ENCODE data around the gene SUPV3L1. TPM values are rescaled to one million over a fixed set of nuclear protein-coding genes. Genes with fewer than 3 reads are reported as not detected.
"Not testable (repeated sequence)": the region's sequence is repeated elsewhere in the genome, so short reads cannot be mapped to it uniquely, and the experiment has no call there.

The SUPV3L1 gene
- total RNA-seq (2014; rRNA removed; shearing (Covaris generic); ENCODE audit: low replicate concordance) = 37.6 and 42.0 TPM in 2 replicates

GRCh38 chr10:69179743-69180524 lies at the start of gene SUPV3L1:
SUPV3L1 (plus strand) TSS chr10:69180234; CDS start chr10:69180292, 58 bp downstream.
- Histone ChIP-seq H3K79me2 (ENCODE audit: low read length) (peaks cover 56% of the 10 kb centered on the region), H3K4me1 (ENCODE audit: low read length) (peaks cover 40% of the 10 kb centered on the region), H3K36me3 (ENCODE audit: insufficient read depth, low read length) (0 out of 2 replicates have a peak, but pooled peaks cover 4% of the 10 kb centered on the region), H4K20me1 (ENCODE audit: insufficient read depth, low read depth, low read length) (no peaks in the 10 kb centered on the region), H3K27me3 (ENCODE audit: low read length) (no peaks in the 10 kb centered on the region), H3K9me2 (replicated peaks; ENCODE audit: insufficient read depth, low read length) (no peaks in the 10 kb centered on the region), H3K9ac (ENCODE audit: low read length) (peak within 1 kb of the TSS; percentile 94), H3K27ac (ENCODE audit: low read length) (peak within 1 kb of the TSS; percentile 68), H3K9me3 (ENCODE audit: low read length) (no peaks in the 10 kb centered on the region), H3K4me3 (ENCODE audit: low read length) (peak within 1 kb of the TSS; percentile 92), H2AFZ (ENCODE audit: low read length) (peak within 1 kb of the TSS; percentile 66; the same call in 1 of the 2 replicates), H3K4me2 (ENCODE audit: low read depth, low read length, poor library complexity, severe bottlenecking) (peak within 1 kb of the TSS; percentile 90)
- DNase-seq = peak; percentile 97

DNA sequence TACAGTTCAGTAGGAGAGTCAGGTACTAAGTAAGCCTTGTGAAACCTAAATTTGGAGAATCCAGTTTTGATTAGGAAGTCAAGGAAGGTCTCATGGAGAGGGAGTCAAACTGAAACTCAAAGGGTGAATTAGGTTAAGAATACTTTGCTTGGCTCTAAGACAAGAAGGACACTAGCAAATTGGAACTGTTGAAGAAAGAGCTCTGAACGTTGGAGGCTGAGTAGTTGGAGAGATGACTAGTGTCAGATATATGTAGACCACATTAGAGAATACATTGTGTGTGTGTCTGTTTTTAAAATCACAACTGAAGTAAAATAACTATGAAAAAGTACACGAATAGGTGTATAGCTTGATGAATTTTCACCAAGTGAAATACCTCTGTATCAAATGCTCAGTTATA lies 49.8 kb upstream of the SUPV3L1 start:
- DNase-seq = no peak
- H3K4me2 ChIP-seq (ENCODE audit: low read depth, low read length, poor library complexity, severe bottlenecking) = no peak overlapping the region
- no peaks in the 10 kb centered on the region; the same call in 1 of the 2 replicates for H4K20me1 ChIP-seq (ENCODE audit: insufficient read depth, low read depth, low read length)
- H3K27me3 ChIP-seq (ENCODE audit: low read length) = no peaks in the 10 kb centered on the region
- H3K9ac ChIP-seq (ENCODE audit: low read length) = no peak overlapping the region
- H3K36me3 ChIP-seq (ENCODE audit: insufficient read depth, low read length) = peaks cover 15% of the 10 kb centered on the region; the same call in 1 of the 2 replicates
- no peaks in the 10 kb centered on the region for H3K9me3 ChIP-seq (ENCODE audit: low read length)
- H2AFZ ChIP-seq (ENCODE audit: low read length) = no peak overlapping the region
- no peaks in the 10 kb centered on the region for H3K9me2 ChIP-seq (replicated peaks; ENCODE audit: insufficient read depth, low read length)
- peaks cover 97% of the 10 kb centered on the region for H3K79me2 ChIP-seq (ENCODE audit: low read length)
- peaks cover 17% of the 10 kb centered on the region for H3K4me1 ChIP-seq (ENCODE audit: low read length)
- no peak overlapping the region for H3K27ac ChIP-seq (ENCODE audit: low read length)
- H3K4me3 ChIP-seq (ENCODE audit: low read length) = no peak overlapping the region

- no peak overlapping the region for H3K9ac ChIP-seq (ENCODE audit: low read length)
- no peak overlapping the region for H2AFZ ChIP-seq (ENCODE audit: low read length)
- H3K9me2 ChIP-seq (replicated peaks; ENCODE audit: insufficient read depth, low read length) = no peaks in the 10 kb centered on the region
- H3K9me3 ChIP-seq (ENCODE audit: low read length) = no peaks in the 10 kb centered on the region
- H4K20me1 ChIP-seq (ENCODE audit: insufficient read depth, low read depth, low read length) = no peaks in the 10 kb centered on the region
- H3K4me3 ChIP-seq (ENCODE audit: low read length) = no peak overlapping the region
- H3K4me1 ChIP-seq (ENCODE audit: low read length) = no peaks in the 10 kb centered on the region
- peaks cover 5% of the 10 kb centered on the region; the same call in 1 of the 2 replicates for H3K36me3 ChIP-seq (ENCODE audit: insufficient read depth, low read length)
- no peak overlapping the region for H3K4me2 ChIP-seq (ENCODE audit: low read depth, low read length, poor library complexity, severe bottlenecking)
- H3K79me2 ChIP-seq (ENCODE audit: low read length) = peaks cover 86% of the 10 kb centered on the region
- H3K27me3 ChIP-seq (ENCODE audit: low read length) = no peaks in the 10 kb centered on the region
- H3K27ac ChIP-seq (ENCODE audit: low read length) = no peak overlapping the region
- DNase-seq = no peak
These were observed 40.1 kb upstream of the SUPV3L1 start for GRCh38 chr10:69139961-69140360.

- no peak for DNase-seq
- H3K9me2 ChIP-seq (replicated peaks; ENCODE audit: insufficient read depth, low read length) = no peaks in the 10 kb centered on the region
- H3K27me3 ChIP-seq (ENCODE audit: low read length) = no peaks in the 10 kb centered on the region
- no peaks in the 10 kb centered on the region for H3K4me1 ChIP-seq (ENCODE audit: low read length)
- no peak overlapping the region for H3K27ac ChIP-seq (ENCODE audit: low read length)
- no peak overlapping the region for H3K4me3 ChIP-seq (ENCODE audit: low read length)
- peaks cover 86% of the 10 kb centered on the region for H3K79me2 ChIP-seq (ENCODE audit: low read length)
- 0 out of 2 replicates have a peak, but pooled peaks cover 5% of the 10 kb centered on the region for H3K36me3 ChIP-seq (ENCODE audit: insufficient read depth, low read length)
- no peaks in the 10 kb centered on the region for H3K9me3 ChIP-seq (ENCODE audit: low read length)
- H3K4me2 ChIP-seq (ENCODE audit: low read depth, low read length, poor library complexity, severe bottlenecking) = no peak overlapping the region
- H4K20me1 ChIP-seq (ENCODE audit: insufficient read depth, low read depth, low read length) = no peaks in the 10 kb centered on the region
- H3K9ac ChIP-seq (ENCODE audit: low read length) = no peak overlapping the region
- H2AFZ ChIP-seq (ENCODE audit: low read length) = no peak overlapping the region
These were observed 38.7 kb upstream of the SUPV3L1 start for GRCh38 chr10:69141304-69141703.

DNA sequence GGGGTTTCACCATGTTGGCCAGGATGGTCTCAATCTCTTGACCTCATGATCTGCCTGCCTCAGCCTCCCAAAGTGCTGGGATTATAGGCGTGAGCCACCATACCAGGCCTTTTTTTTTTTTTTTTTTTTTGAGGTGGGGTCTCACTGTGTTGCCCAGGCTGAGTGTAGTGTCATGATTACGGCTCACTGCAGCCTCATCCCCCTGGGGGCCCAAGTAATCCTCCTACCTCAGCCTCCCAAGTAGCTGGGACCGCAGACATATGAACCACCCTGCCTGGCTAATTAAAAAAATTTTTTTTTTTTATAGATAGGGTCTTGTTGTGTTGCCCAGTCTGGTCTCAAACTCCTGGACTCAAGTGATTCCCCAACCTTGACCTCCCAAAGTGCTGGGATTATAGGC lies 38.0 kb upstream of the SUPV3L1 start:
- H3K9me2 ChIP-seq (replicated peaks; ENCODE audit: insufficient read depth, low read length); H3K9ac ChIP-seq (ENCODE audit: low read length); H3K36me3 ChIP-seq (ENCODE audit: insufficient read depth, low read length); H3K27me3 ChIP-seq (ENCODE audit: low read length); H4K20me1 ChIP-seq (ENCODE audit: insufficient read depth, low read depth, low read length); H3K27ac ChIP-seq (ENCODE audit: low read length); H2AFZ ChIP-seq (ENCODE audit: low read length); H3K4me2 ChIP-seq (ENCODE audit: low read depth, low read length, poor library complexity, severe bottlenecking); H3K4me3 ChIP-seq (ENCODE audit: low read length); H3K9me3 ChIP-seq (ENCODE audit: low read length); H3K4me1 ChIP-seq (ENCODE audit: low read length); DNase-seq: not testable (repeated sequence)
- peaks cover 90% of the 10 kb centered on the region for H3K79me2 ChIP-seq (ENCODE audit: low read length)

DNA sequence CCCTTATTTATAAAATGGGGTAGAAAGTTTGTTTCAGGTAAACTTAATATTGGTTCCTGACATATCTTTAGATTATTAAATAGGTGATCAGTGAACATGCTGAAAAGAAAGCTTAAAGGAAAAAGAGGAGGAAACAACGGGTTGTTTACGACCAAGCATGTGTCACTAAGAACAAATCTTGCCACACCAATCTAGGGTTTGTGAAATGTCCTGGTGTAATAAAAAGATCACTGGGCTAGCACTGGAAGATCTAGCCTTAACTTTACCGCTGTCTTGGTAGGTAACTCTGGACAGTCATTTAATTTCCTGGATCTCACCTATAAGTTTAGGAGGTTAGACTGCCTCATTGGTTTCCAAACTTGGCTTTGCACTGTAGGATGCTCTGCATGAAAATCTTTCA lies 37.1 kb upstream of the SUPV3L1 start:
- 0 out of 2 replicates have a peak, but pooled peaks cover 2% of the 10 kb centered on the region for H3K36me3 ChIP-seq (ENCODE audit: insufficient read depth, low read length)
- H3K4me1 ChIP-seq (ENCODE audit: low read length) = 0 out of 2 replicates have a peak, but pooled peaks cover 4% of the 10 kb centered on the region
- no peak overlapping the region for H3K4me2 ChIP-seq (ENCODE audit: low read depth, low read length, poor library complexity, severe bottlenecking)
- DNase-seq = no peak
- H3K27me3 ChIP-seq (ENCODE audit: low read length) = no peaks in the 10 kb centered on the region
- no peaks in the 10 kb centered on the region for H3K9me3 ChIP-seq (ENCODE audit: low read length)
- H3K9ac ChIP-seq (ENCODE audit: low read length) = no peak overlapping the region
- no peak overlapping the region for H2AFZ ChIP-seq (ENCODE audit: low read length)
- no peaks in the 10 kb centered on the region for H4K20me1 ChIP-seq (ENCODE audit: insufficient read depth, low read depth, low read length)
- H3K4me3 ChIP-seq (ENCODE audit: low read length) = no peak overlapping the region
- no peaks in the 10 kb centered on the region for H3K9me2 ChIP-seq (replicated peaks; ENCODE audit: insufficient read depth, low read length)
- peaks cover 91% of the 10 kb centered on the region for H3K79me2 ChIP-seq (ENCODE audit: low read length)
- H3K27ac ChIP-seq (ENCODE audit: low read length) = no peak overlapping the region

DNA sequence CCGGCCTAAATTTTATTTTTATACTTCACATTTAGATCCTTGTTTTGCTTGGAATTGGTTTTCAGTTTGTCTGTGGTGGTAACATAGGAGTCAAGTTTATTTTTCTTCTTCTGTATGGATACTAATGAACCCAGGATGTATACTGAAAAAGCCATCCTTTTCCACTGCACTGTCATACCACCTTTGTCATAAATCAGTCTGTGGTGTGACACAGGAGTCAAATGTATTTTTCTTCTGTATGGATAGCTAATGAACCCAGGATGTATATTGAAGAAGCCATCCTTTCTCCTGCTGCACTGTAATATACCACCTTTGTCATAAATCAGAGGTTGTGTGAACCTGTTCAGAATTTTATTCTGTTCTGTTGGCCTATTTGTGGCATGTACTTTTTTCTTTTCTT lies 34.7 kb upstream of the SUPV3L1 start:
- H3K4me3 ChIP-seq (ENCODE audit: low read length) = no peak overlapping the region

DNA sequence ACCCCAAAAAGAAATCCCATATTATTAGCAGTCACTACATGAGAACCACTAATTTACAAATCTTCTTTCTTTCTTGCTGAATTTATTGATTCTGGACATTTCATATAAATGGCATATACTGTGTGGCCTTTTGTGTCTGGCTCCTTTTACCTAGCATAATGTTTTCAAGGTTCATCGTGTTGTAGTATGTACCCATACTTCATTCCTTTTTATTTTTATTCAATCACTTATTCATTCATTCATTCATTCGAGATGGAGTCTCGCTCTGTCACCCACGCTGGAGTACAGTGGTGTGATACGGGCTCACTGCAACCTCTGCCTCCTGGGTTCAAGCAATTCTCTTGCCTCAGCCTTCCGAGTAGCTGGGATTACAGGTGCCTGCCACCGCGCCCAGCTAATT lies 34.2 kb upstream of the SUPV3L1 start:
- no peak overlapping the region for H2AFZ ChIP-seq (ENCODE audit: low read length)
- no peak overlapping the region for H3K4me3 ChIP-seq (ENCODE audit: low read length)
- H3K79me2 ChIP-seq (ENCODE audit: low read length) = peaks cover 90% of the 10 kb centered on the region
- no peaks in the 10 kb centered on the region for H3K36me3 ChIP-seq (ENCODE audit: insufficient read depth, low read length)
- H3K27me3 ChIP-seq (ENCODE audit: low read length) = no peaks in the 10 kb centered on the region
- H3K27ac ChIP-seq (ENCODE audit: low read length) = no peak overlapping the region
- no peak overlapping the region for H3K9ac ChIP-seq (ENCODE audit: low read length)
- H3K4me1 ChIP-seq (ENCODE audit: low read length) = 0 out of 2 replicates have a peak, but pooled peaks cover 4% of the 10 kb centered on the region
- H4K20me1 ChIP-seq (ENCODE audit: insufficient read depth, low read depth, low read length) = no peaks in the 10 kb centered on the region
- no peak for DNase-seq
- H3K9me3 ChIP-seq (ENCODE audit: low read length) = no peaks in the 10 kb centered on the region
- H3K9me2 ChIP-seq (replicated peaks; ENCODE audit: insufficient read depth, low read length) = no peaks in the 10 kb centered on the region
- H3K4me2 ChIP-seq (ENCODE audit: low read depth, low read length, poor library complexity, severe bottlenecking) = no peak overlapping the region

More for the DNA sequence above, 34.7 kb upstream of the SUPV3L1 start:
- Histone ChIP-seq H3K4me1 (ENCODE audit: low read length) (0 out of 2 replicates have a peak, but pooled peaks cover 4% of the 10 kb centered on the region), H3K36me3 (ENCODE audit: insufficient read depth, low read length) (no peaks in the 10 kb centered on the region), H4K20me1 (ENCODE audit: insufficient read depth, low read depth, low read length) (no peaks in the 10 kb centered on the region), H3K9ac (ENCODE audit: low read length) (no peak overlapping the region), H3K79me2 (ENCODE audit: low read length) (peaks cover 90% of the 10 kb centered on the region), H2AFZ (ENCODE audit: low read length) (no peak overlapping the region), H3K9me2 (replicated peaks; ENCODE audit: insufficient read depth, low read length) (no peaks in the 10 kb centered on the region), H3K4me2 (ENCODE audit: low read depth, low read length, poor library complexity, severe bottlenecking) (no peak overlapping the region), H3K9me3 (ENCODE audit: low read length) (no peaks in the 10 kb centered on the region), H3K27me3 (ENCODE audit: low read length) (no peaks in the 10 kb centered on the region), H3K27ac (ENCODE audit: low read length) (no peak overlapping the region)
- DNase-seq = no peak
